TTC549 (cell line): ENCODE data around the gene SLC35E3.
"Not testable (repeated sequence)": the region's sequence is repeated elsewhere in the genome, so short reads cannot be mapped to it uniquely, and the experiment has no call there.

Experiments
- FAIRE-seq: peaks from 2 replicates; lab custom pipeline; 2012; peaks lifted over from hg19 to GRCh38; lab: Jason Lieb, UNC

The SLC35E3 gene

DNA sequence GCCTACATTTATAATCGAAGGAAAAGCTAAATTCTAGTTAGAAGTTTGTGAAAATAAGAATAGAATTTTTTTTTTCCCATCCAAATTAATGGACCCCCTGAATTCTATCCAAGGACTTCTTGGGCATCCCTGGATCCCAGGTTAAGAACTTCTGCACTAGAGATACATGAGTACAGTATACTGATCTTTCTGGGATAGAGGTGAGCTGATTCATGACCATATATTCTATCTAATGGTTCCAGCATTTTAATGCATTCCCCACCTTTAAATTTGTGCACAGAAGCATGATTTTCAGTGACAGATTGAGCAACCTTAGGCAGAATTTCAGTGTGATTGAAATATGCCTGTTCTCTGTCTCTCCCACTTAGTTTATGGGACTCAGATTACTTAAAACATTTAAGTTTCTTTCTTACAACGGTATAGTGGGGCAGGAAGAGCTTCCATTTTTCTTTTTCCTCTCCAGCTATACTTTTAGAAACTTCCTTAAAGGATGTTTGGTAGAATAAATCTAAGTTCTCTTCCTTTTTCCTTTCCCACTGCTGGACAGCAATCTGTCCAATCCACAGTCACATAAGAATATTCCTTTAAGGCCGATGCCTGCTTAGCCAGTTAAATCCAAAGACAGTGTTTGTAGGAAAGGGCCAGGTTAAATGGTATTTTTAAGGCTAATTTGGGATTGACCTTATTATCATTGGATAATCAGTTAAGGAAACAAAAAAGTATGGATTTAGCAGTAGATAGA lies 68.7 kb downstream of the SLC35E3 start:
- no peak for FAIRE-seq

DNA sequence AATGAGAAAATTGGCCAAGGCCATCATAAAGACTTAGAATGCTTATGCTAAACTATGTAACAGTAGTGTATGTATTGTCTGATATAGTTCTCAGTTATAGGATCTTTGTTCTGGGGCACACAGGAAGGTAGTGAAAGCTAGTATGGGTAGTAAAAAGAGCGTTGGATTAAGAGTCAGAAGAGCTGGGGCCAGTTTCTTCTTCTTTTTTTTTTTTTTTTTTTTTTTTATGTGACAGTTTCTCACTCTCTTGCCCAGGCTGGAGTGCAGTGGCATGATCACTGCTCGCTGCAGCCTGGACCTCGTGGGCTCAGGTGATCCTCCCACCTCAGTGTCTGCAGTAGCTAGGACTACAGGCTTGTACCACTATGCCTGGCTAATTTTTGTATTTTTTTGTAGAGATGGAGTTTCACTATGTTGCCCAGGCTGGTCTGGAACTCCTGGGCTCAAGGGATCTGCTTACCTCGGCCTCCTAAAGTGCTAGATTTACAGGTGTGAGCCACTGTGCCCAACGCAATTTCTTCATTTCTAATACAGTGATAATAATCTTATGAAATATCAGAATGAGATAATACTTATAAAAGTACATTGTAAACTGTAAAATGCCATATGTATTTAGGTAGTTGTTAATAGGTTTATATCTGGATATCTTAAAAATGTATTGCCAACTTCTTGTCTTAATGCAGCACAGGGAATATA lies 69.4 kb downstream of the SLC35E3 start:
- no peak for FAIRE-seq

DNA sequence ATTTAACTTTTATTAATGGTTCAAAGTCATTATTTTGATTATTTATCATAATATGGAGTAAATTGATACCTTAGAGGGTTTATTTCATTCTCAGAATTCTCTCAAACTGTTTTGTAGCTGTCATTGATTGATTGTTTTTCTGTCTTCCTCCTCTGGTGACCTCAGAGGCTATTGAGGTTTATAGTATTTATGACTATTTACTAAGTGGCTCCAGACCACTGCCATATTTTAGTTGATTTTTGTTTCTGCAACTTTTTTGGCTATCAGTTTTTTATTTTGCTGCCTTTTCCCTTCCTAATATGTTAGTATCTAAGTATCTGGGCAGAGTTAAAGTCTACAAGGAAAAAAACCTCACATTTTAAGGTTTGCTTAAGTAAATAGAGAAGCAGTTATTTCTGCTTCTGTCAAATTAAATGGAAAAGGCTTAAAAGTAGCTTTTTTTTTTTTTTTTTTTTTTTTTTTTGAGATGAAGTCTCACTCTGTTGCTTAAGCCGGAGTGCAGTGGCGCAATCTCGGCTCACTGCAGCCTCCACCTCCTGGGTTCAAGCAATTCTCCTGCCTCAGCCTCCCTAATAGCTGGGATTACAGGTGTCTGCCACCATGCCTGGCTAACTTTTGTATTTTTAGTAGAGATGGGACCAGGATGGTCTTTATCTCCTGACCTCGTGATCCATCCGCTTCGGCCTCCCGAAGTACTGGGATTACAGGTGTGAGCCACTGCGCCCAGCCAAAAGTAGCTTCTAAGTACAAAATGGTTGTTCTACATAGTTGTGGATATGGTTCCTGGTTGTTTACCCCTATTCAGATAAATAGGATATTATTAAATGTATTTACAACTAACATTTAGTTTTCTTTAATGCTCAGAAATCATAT lies 70.2 kb downstream of the SLC35E3 start:
- FAIRE-seq = no peak

DNA sequence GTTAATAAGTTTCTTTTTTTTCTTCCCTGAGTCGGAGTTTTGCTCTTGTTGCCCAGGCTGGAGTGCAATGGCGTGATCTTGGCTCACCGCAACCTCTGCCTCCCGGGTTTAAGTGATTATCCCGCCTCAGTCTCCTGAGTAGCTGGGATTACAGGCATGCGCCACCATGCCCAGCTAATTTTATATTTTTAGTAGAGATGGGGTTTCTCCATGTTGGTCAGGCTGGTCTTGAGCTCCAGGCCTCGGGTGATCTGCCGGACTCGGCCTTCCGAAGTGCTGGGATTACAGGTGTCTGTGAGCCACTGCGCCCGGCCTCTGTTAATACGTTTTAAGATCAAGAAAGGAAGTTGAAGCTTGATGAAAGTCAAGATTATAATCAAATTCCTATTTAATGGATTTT lies 73.5 kb downstream of the SLC35E3 start:
- not testable (repeated sequence) for FAIRE-seq

DNA sequence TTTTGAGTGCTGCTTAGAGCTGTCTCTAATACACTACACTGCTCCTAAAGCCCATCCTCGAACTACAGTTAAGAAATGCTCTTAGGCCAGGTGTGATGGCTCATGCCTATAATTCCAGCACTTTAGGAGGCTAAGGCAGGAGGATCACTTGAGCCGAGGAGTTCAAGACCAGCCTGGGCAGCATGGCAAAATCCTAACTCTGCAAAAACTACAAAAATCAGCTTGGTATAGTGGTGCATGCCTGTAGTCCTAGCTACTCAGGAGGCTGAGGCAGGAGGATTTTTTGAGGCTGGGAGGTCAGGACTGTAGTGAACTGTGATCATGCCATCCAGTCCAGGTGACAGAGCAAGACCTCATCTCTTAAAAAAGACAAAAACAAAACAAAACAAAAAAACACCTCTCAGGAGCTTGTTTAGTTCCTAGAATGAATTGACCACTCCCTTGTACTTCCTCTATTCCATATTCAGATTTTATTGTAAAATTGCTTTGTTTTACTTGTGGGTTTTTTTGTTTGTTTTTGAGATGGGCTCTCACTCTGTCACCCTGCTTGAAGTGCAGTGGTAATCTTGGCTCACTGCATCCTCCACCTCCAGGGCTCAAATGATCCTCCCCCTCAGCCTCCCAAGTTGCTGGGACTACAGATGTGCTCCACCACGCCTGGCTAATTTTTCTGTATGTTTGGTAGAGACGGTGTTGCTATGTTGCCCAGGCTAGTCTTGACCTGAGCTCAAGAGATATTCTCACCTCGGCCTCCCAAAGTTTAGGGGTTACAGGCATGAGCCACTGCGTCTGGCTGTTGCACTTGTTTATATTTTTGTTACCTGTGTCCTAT lies 75.6 kb downstream of the SLC35E3 start:
- FAIRE-seq = no peak

DNA sequence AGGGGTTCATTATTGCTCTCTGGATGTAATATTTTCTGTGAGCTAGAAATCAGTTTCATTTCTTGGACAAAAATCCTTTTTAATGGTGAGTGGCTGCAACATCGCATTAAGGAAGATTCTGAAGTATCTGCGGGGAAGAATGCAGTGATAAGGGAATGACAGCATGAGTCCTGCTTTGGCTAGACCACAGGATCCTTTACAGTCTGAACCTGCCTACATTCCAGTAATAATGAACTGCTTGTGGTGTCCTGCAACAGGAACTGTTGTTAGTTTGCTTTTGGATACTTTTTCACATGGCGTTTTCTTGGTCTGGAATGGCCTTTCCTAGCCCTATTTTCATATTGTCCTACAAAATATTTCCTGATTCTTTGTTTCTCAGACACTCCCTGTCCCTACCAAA lies 77.7 kb downstream of the SLC35E3 start:
- no peak for FAIRE-seq

DNA sequence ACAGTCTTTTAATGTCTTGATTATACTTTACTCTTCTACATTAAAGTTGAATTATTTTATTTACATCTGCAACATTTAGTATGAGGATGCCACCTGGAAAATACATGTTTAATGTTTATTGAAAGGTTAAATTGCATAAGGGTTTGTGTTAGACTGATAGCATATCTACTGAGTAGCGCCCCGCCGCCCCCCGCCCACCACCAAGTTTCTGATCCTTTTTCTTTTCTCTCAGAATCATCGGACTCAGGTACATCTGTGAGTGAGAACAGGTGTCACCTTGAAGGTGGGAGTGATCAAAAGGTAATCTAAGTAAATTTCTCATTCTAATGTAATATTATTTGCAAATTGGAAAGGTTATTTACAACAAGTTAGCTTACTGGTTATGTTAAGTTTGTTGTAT lies 78.2 kb downstream of the SLC35E3 start:
- FAIRE-seq = no peak

DNA sequence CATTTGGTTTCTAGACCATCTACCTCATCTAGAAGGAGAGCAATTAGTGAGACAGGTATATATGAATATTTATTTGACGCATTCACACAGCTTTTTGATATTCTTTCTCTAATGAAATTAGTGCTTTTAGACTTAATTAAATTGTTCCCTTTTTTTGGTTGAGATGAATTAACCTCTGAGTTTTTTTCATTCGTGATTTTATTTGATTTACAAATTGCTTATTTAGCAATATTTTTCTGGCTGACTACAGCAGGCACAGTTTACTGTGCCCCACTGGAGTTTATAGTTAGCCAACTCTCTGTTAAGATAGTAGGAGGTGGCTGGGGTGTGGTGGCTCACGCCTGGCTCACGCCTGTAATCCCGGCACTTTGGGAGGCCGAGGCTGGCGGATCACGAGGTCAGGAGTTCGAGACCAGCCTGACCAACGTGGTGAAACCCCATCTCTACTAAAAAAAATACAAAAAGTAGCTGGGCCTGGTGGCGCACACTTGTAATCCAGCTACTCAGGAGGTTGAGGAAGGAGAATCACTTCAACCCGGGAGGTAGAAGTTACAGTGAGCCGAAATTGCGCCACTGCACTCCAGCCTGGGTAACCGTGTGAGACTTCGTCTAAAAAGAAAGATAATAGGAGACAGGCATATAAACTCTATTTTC lies 78.7 kb downstream of the SLC35E3 start:
- no peak for FAIRE-seq

DNA sequence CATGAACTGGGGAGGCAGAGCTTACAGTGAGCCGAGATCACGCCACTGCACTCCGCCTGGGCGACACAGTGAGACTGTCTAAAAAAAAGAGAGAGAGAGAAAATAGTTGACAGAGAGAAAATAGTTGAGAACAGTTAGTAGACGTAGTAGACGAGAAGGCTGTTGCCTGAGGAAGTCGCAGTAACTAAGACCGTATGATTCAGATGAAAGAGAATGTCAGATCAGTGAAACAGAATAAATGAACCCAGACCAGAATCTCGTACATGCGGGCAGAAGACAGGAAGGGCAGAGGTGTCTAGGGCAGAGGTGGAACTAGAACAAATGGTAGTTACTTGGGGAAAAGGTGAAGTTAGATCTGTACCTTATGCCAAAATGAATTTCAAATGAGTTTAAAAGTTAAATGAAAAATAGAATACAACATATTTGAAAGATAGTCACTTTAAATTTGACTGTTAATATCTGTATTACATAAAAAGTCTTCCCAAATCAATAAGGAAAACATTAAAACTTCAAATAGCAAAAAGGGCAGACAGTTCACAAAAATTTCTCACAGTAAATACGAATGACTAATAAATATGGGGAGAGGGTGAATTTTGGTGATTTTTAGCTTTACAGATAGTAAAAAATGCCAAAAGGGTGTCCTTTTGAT lies 79.7 kb downstream of the SLC35E3 start:
- FAIRE-seq = no peak

DNA sequence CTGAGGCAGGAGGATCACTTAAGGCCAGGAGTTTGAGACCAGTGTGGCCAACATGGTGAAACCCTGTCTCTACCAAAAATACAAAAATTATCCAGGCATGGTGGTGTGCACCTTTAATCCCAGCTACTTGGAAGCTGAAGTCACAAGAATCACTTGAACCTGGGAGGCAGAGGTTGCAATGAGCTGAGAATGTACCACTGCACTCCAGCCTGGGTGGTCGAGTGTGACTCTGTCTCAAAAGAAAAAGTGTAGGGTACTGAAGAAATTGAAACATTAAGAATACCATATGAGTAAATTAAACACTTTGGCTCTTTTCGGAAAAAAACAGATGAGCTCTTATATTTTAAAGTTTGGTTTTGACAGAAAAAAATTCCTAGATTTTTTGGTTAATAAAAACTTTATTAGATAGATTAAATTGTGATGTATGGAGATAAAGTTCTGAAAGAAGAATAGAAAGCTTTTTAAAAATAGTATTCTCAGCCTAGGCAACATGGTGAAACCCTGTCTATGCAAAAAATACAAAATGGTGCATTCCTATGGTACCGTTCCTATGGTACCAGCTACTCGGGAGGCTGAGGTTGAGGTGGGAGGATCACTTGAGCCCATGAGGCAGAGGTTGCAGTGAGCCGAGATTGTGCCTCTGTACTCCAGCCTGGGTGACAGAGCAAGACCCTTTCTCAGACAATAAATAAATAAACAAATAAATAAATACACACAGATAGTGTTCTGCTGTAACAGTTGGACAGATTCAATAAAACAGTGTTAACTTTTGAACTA lies 82.1 kb downstream of the SLC35E3 start:
- FAIRE-seq = no peak

DNA sequence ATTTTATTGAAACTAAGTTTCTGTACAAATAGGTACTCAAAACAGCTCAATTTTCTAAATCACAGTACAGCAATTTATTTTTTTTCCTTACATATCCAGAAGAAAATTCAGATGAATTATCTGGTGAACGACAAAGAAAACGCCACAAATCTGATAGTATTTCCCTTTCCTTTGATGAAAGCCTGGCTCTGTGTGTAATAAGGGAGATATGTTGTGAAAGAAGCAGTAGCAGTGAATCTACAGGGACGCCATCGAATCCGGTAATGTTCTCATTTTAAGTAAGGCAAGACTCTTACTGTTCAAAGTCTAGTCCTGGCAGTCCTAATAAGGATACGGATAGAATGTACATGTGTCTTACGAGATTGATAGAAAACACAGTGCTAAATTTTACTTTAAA lies 82.7 kb downstream of the SLC35E3 start:
- no peak for FAIRE-seq
